Liver (tissue), 9 donors: Measurements from ENCODE around the gene CARS2. TPM values are rescaled to one million over a fixed set of nuclear protein-coding genes. Genes with fewer than 3 reads are reported as not detected.
"Not testable (repeated sequence)": the region's sequence is repeated elsewhere in the genome, so short reads cannot be mapped to it uniquely, and the experiment has no call there.

Experiments
- DNase-seq: peaks from one replicate; pipeline ENCODE4 v3.0.0-alpha.2; 2017; ENCODE audit warnings: low spot score
- H3K27ac ChIP-seq, 2 donors: one replicate each; pipeline ENCODE4 v1.7.0; 2013; ENCODE audit warnings: inconsistent platforms in 2 of 2, low read length in 2 of 2, control low read depth in 1 of 2, low read depth in 1 of 2, mild to moderate bottlenecking in 1 of 2
- H3K27me3 ChIP-seq, 4 donors: one replicate each; pipeline versions ENCODE4 v1.6.1 to v1.7.0; 2013; ENCODE audit warnings: low read length in 3 of 4, inconsistent platforms in 1 of 4, mild to moderate bottlenecking in 1 of 4, moderate library complexity in 1 of 4; ENCODE audit not compliant: control insufficient read depth in 4 of 4, insufficient read depth in 4 of 4
- H3K36me3 ChIP-seq, 4 donors: one replicate each; pipeline versions ENCODE4 v1.6.1 to v1.7.0; 2013; ENCODE audit warnings: low read length in 3 of 4, mild to moderate bottlenecking in 3 of 4, low read depth in 1 of 4, moderate library complexity in 1 of 4; ENCODE audit not compliant: control insufficient read depth in 4 of 4, insufficient read depth in 3 of 4
- H3K4me1 ChIP-seq, 4 donors: one replicate each; pipeline versions ENCODE4 v1.6.1 to v1.7.0; 2013; ENCODE audit warnings: low read length in 3 of 4, mild to moderate bottlenecking in 3 of 4, moderate library complexity in 1 of 4; ENCODE audit not compliant: control insufficient read depth in 4 of 4, insufficient read depth in 4 of 4
- H3K4me3 ChIP-seq, 3 donors: one replicate each; pipeline versions ENCODE4 v1.6.1 to v1.7.0; 2013; ENCODE audit warnings: low read length in 3 of 3, control low read depth in 1 of 3, low read depth in 1 of 3, mild to moderate bottlenecking in 1 of 3
- H3K9ac ChIP-seq, 2 donors: one replicate each; pipeline ENCODE4 v1.7.0; 2013; ENCODE audit warnings: low read length in 2 of 2, mild to moderate bottlenecking in 2 of 2, moderate library complexity in 2 of 2, control low read depth in 1 of 2, low read depth in 1 of 2
- H3K9me3 ChIP-seq, 4 donors: one replicate each; pipeline versions ENCODE4 v1.6.1 to v1.7.0; 2013; ENCODE audit warnings: low read length in 3 of 4; ENCODE audit not compliant: control insufficient read depth in 4 of 4
- EGR1 ChIP-seq, 2 donors: IDR thresholded peaks; 2 replicates each; pipeline ENCODE4 v1.6.1; 2016 to 2018; ENCODE audit warnings: antibody characterized with exemption in 2 of 2, low read depth in 2 of 2
- FOXA1 ChIP-seq: IDR thresholded peaks from 2 replicates; pipeline ENCODE4 v1.6.1; 2016; ENCODE audit warnings: antibody characterized with exemption
- FOXA2 ChIP-seq: IDR thresholded peaks from 2 replicates; pipeline ENCODE4 v1.6.1; 2016; ENCODE audit warnings: antibody characterized with exemption
- GABPA ChIP-seq, 2 donors: IDR thresholded peaks in 1 of 2; conservative IDR thresholded peaks in 1 of 2; 2 replicates each; pipeline ENCODE4 v1.6.1; 2016; ENCODE audit warnings: antibody characterized with exemption in 2 of 2, mild to moderate bottlenecking in 1 of 2, moderate library complexity in 1 of 2
- HNF4A ChIP-seq, 2 donors: conservative IDR thresholded peaks; 2 replicates each; pipeline ENCODE4 v1.6.1; 2016; ENCODE audit warnings: antibody characterized with exemption in 2 of 2, mild to moderate bottlenecking in 2 of 2
- HNF4G ChIP-seq: IDR thresholded peaks from 2 replicates; pipeline ENCODE4 v1.6.1; 2016; ENCODE audit warnings: antibody characterized with exemption
- JUND ChIP-seq, 2 donors: IDR thresholded peaks; 2 replicates each; pipeline ENCODE4 v1.6.1; 2016; ENCODE audit warnings: antibody characterized with exemption in 2 of 2
- NR2F2 ChIP-seq: IDR thresholded peaks from 2 replicates; pipeline ENCODE4 v1.6.1; 2016; ENCODE audit warnings: antibody characterized with exemption
- REST ChIP-seq: IDR thresholded peaks from 2 replicates; pipeline ENCODE4 v1.6.1; 2016; ENCODE audit warnings: antibody characterized with exemption, mild to moderate bottlenecking
- RXRA ChIP-seq, 2 donors: IDR thresholded peaks; 2 replicates each; pipeline ENCODE4 v1.6.1; 2017 to 2018; ENCODE audit warnings: antibody characterized with exemption in 2 of 2, mild to moderate bottlenecking in 1 of 2
- SP1 ChIP-seq: IDR thresholded peaks from 2 replicates; pipeline ENCODE4 v1.6.1; 2018; ENCODE audit warnings: antibody characterized with exemption, mild to moderate bottlenecking
- TAF1 ChIP-seq: conservative IDR thresholded peaks from 2 replicates; pipeline ENCODE4 v1.6.1; 2016; ENCODE audit warnings: antibody characterized with exemption, mild to moderate bottlenecking
- YY1 ChIP-seq: IDR thresholded peaks from 2 replicates; pipeline ENCODE4 v1.6.1; 2016; ENCODE audit warnings: antibody characterized with exemption, mild to moderate bottlenecking
- ZBTB33 ChIP-seq: IDR thresholded peaks from 2 replicates; pipeline ENCODE4 v1.6.1; 2016; ENCODE audit warnings: antibody characterized with exemption
- WGBS: extraction: QIAGEN DNeasy Blood & Tissue Kit; methylation state at CpG from one replicate; pipeline ENCODE4 v1.1.7; 2013; 5-methylcytosine and 5-hydroxymethylcytosine counted together
- polyA plus RNA-seq, 2 donors: library from polyadenylated mRNA; stranded (reverse) in 1 of 2; unstranded in 1 of 2; fragments of 200-250 nt in 1 of 2; fragments of >200 nt in 1 of 2; fragmentation: Nextera tagmentation in 1 of 2; extraction: Ambion mirVana in 1 of 2; gene quantifications; one replicate each; pipeline versions ENCODE4 v1.2.1 to v1.2.3, GENCODE V29; 2013 to 2015
- total RNA-seq, 2 donors: library from RNA; depleted of rRNA; stranded (reverse); fragments of >200 nt; gene quantifications; one replicate each; pipeline ENCODE4 v1.2.3, GENCODE V29; 2014
- TF ChIP-seq, protein P1 (sequence below): fragments of 150-350 bp; IDR thresholded peaks from 2 replicates; pipeline ENCODE4 v1.5.1; 2017; ENCODE audit warnings: improper control_type of control experiment, low read depth, low read length; ENCODE audit not compliant: missing input control
- TF ChIP-seq, protein P2 (sequence below): IDR thresholded peaks from 2 replicates; pipeline ENCODE4 v1.6.1; 2016; ENCODE audit warnings: antibody characterized with exemption
- donor health status: healthy.
- donor health status: healthy.
- donor health status: healthy.
- donor health status: healthy.
- donor health status: healthy.

CARS2 gene
- total and polyA plus RNA-seq, 4 donors, result 28.6 to 44.0 (median 31.4) TPM

DNA sequence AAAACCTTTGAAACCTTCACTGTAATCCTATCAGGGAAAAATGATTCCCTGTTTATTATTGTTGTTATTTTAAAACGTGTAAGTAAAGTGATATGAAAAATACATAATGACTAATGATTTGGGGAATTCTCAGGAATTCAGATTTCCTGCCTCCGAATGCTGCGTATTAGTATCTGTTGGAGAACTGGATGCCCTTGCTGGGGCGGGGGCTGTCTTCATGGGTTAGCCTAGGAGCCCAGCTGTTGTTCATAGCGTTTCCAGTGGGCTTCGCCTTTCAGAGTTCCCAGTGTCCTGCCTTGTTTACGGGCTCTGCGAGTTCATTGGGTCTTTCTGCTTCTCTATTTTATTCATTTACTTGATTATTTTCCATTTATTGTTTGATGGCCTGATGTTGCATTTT, 72.1 kb downstream of the CARS2 start:
- peaks cover 17 to 57% (median 42%) of the 10 kb centered on the region in 4 donors for H3K36me3 ChIP-seq
- no peak overlapping the region for H3K27ac ChIP-seq
- H3K9ac ChIP-seq, result no peak overlapping the region
- H3K27me3 ChIP-seq, result no peaks in the 10 kb centered on the region
- H3K9me3 ChIP-seq, result no peaks in the 10 kb centered on the region
- no peak for TF ChIP-seq ZBTB33
- TF ChIP-seq RXRA (IDR thresholded peaks at IDR 0.05), result no peak
- TF ChIP-seq, protein P1, sequence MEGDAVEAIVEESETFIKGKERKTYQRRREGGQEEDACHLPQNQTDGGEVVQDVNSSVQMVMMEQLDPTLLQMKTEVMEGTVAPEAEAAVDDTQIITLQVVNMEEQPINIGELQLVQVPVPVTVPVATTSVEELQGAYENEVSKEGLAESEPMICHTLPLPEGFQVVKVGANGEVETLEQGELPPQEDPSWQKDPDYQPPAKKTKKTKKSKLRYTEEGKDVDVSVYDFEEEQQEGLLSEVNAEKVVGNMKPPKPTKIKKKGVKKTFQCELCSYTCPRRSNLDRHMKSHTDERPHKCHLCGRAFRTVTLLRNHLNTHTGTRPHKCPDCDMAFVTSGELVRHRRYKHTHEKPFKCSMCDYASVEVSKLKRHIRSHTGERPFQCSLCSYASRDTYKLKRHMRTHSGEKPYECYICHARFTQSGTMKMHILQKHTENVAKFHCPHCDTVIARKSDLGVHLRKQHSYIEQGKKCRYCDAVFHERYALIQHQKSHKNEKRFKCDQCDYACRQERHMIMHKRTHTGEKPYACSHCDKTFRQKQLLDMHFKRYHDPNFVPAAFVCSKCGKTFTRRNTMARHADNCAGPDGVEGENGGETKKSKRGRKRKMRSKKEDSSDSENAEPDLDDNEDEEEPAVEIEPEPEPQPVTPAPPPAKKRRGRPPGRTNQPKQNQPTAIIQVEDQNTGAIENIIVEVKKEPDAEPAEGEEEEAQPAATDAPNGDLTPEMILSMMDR, result no peak
- no peak for TF ChIP-seq EGR1 (IDR thresholded peaks at IDR 0.05; ENCODE audit: low read depth in 2 of 2)
- TF ChIP-seq SP1, result no peak
- no peak for TF ChIP-seq FOXA2
- no peak for TF ChIP-seq FOXA1
- no peak for TF ChIP-seq TAF1
- TF ChIP-seq, protein P2, sequence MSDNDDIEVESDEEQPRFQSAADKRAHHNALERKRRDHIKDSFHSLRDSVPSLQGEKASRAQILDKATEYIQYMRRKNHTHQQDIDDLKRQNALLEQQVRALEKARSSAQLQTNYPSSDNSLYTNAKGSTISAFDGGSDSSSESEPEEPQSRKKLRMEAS, result no peak
- TF ChIP-seq HNF4A (conservative IDR thresholded peaks at IDR 0.05), result no peak
- no peak for TF ChIP-seq YY1
- TF ChIP-seq HNF4G, result no peak
- TF ChIP-seq JUND (IDR thresholded peaks at IDR 0.05), result no peak
- TF ChIP-seq GABPA (IDR thresholded peaks at IDR 0.05 in 1 of 2, conservative IDR thresholded peaks at IDR 0.05 in 1 of 2), result no peak
- no peak for TF ChIP-seq NR2F2
- TF ChIP-seq REST, result no peak
- WGBS, result 92% methylated on average over 8 of the region's 8 CpGs
- no peak for DNase-seq
- H3K4me1 ChIP-seq, result peaks cover 0 to 24% (median 9%) of the 10 kb centered on the region in 4 donors
- no peak overlapping the region for H3K4me3 ChIP-seq

DNA sequence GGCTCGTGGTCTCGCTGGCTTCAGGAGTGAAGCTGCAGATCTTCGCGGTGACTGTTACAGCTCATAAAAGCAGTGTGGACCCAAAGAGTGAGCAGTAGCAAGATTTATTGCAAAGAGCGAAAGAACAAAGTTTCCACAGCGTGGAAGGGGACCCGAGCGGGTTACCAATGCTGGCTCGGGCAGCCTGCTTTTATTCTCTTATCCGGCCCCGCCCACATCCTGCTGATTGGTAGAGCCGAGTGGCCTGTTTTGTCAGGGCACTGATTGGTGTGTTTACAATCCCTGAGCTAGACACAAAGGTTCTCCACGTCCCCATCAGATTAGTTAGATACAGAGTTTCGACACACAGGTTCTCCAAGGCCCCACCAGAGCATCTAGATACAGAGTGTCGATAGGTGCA, 73.7 kb downstream of the CARS2 start:
- H3K9me3 ChIP-seq, DNase-seq, H3K4me3 ChIP-seq, H3K27ac ChIP-seq, H3K27me3 ChIP-seq, H3K9ac ChIP-seq: not testable (repeated sequence)
- Histone ChIP-seq H3K4me1 (peaks cover 0 to 21% (median 4%) of the 10 kb centered on the region in 4 donors), H3K36me3 (peaks cover 22 to 58% (median 42%) of the 10 kb centered on the region in 4 donors)
- WGBS, result 91% methylated on average over 15 of the region's 15 CpGs
